Breast epithelium (tissue), 4 donors: ENCODE measurements around the gene SPRY1. TPM values are rescaled to one million over a fixed set of nuclear protein-coding genes. Genes with fewer than 3 reads are reported as not detected.

Source experiments
- DNase-seq, 2 donors: peaks; one replicate each; pipeline ENCODE4 v3.0.0-alpha.2; 2019; ENCODE audit warnings: low spot score in 2 of 2
- H3K27ac ChIP-seq, 2 donors: fragments of 200-600 bp; sonication (generic) in 1 of 2; one replicate each; pipeline ENCODE4 v1.5.1; 2016 to 2019; ENCODE audit warnings: mild to moderate bottlenecking in 1 of 2
- H3K27me3 ChIP-seq, 2 donors: fragments of 200-600 bp; sonication (generic) in 1 of 2; one replicate each; pipeline versions ENCODE4 v1.5.1 to v1.6.0; 2017 to 2019; ENCODE audit warnings: control low read depth in 1 of 2, mild to moderate bottlenecking in 1 of 2
- H3K36me3 ChIP-seq: fragments of 200-600 bp; one replicate; pipeline ENCODE4 v1.5.1; 2019
- H3K4me1 ChIP-seq, 2 donors: fragments of 200-600 bp; sonication (generic); one replicate each; pipeline ENCODE4 v1.5.1; 2016 to 2019; ENCODE audit warnings: control low read depth in 1 of 2
- H3K4me3 ChIP-seq, 3 donors: fragments of 200-600 bp; sonication (generic); 1 replicate in 2 of 3; 2 replicates in 1 of 3; pipeline ENCODE4 v1.5.1; 2016 to 2019; ENCODE audit warnings: mild to moderate bottlenecking in 3 of 3, moderate library complexity in 2 of 3
- H3K9me3 ChIP-seq, 2 donors: fragments of 200-600 bp; sonication (generic) in 1 of 2; one replicate each; pipeline ENCODE4 v1.5.1; 2016 to 2019; ENCODE audit warnings: control low read depth in 1 of 2
- CTCF ChIP-seq, 3 donors: fragments of 450-650 bp; IDR thresholded peaks; one replicate each; pipeline ENCODE4 v1.5.1; 2016 to 2017; ENCODE audit warnings: antibody characterized with exemption in 3 of 3, mild to moderate bottlenecking in 3 of 3, moderate library complexity in 3 of 3
- POLR2A ChIP-seq: fragments of 450-650 bp; IDR thresholded peaks from one replicate; pipeline ENCODE4 v1.6.1; 2016; ENCODE audit warnings: antibody characterized with exemption, mild to moderate bottlenecking, moderate library complexity
- POLR2AphosphoS5 ChIP-seq, 3 donors: sonication (generic); formaldehyde crosslinking; IDR thresholded peaks; one replicate each; pipeline ENCODE4 v1.6.1; 2017; ENCODE audit warnings: antibody characterized with exemption in 3 of 3
- intact Hi-C: fragments of 100-400 bp; cut with DNase I; formaldehyde crosslinking; loops from one replicate; pipeline ENCODE4 v1.15.1; 2023; ENCODE audit warnings: low total_unique reads
- total RNA-seq, 3 donors: library from RNA; depleted of rRNA; stranded (reverse); fragments of >200 nt; gene quantifications; one replicate each; pipeline ENCODE4 v1.1.0, GENCODE V29; 2016

The SPRY1 gene
- total RNA-seq, 3 donors from 2014 or later: 82.1 to 233 (median 103) TPM

- Histone ChIP-seq H3K36me3 (no peaks in the 10 kb centered on the region), H3K27me3 (no peaks in the 10 kb centered on the region), H3K27ac (peak overlapping the region in 1 of 2 donors; percentile 77), H3K9me3 (no peaks in the 10 kb centered on the region), H3K4me3 (no peak overlapping the region), H3K4me1 (peaks cover 0 to 4% of the 10 kb centered on the region in 2 donors)
- no peak for DNase-seq
- TF ChIP-seq POLR2AphosphoS5 (IDR thresholded peaks at IDR 0.05): no peak
- no peak for TF ChIP-seq CTCF (IDR thresholded peaks at IDR 0.05)
- TF ChIP-seq POLR2A: no peak
- intact Hi-C loops: no loop called here
These were observed 19.0 kb downstream of the SPRY1 start for GRCh38 chr4:123415576-123415975.

GRCh38 chr4:123415977-123416376 is 19.4 kb downstream of the SPRY1 start:
- Histone ChIP-seq H3K27me3 (no peaks in the 10 kb centered on the region), H3K36me3 (no peaks in the 10 kb centered on the region), H3K4me3 (no peak overlapping the region), H3K27ac (peak overlapping the region; percentile 33 to 77), H3K9me3 (no peaks in the 10 kb centered on the region), H3K4me1 (peaks cover 0 to 4% of the 10 kb centered on the region in 2 donors)
- intact Hi-C loops: no loop called here
- TF ChIP-seq POLR2AphosphoS5 (IDR thresholded peaks at IDR 0.05): no peak
- TF ChIP-seq CTCF (IDR thresholded peaks at IDR 0.05): no peak
- no peak for TF ChIP-seq POLR2A
- no peak for DNase-seq

- Histone ChIP-seq H3K4me3 (no peak overlapping the region), H3K36me3 (no peaks in the 10 kb centered on the region), H3K27ac (peak overlapping the region; percentile 77 to 84), H3K4me1 (peaks cover 0 to 4% of the 10 kb centered on the region in 2 donors), H3K9me3 (no peaks in the 10 kb centered on the region), H3K27me3 (no peaks in the 10 kb centered on the region)
- no peak for TF ChIP-seq CTCF (IDR thresholded peaks at IDR 0.05)
- no peak for TF ChIP-seq POLR2AphosphoS5 (IDR thresholded peaks at IDR 0.05)
- no peak for TF ChIP-seq POLR2A
- intact Hi-C loops: no loop called here
- no peak for DNase-seq
These were observed 21.2 kb downstream of the SPRY1 start for GRCh38 chr4:123417813-123418212.

GRCh38 chr4:123418351-123418931 is 21.8 kb downstream of the SPRY1 start:
- Histone ChIP-seq H3K27me3 (no peaks in the 10 kb centered on the region), H3K27ac (peak overlapping the region; percentile 77 to 84), H3K4me3 (peak overlapping the region in 1 of 3 donors; percentile 29), H3K36me3 (no peaks in the 10 kb centered on the region), H3K9me3 (no peaks in the 10 kb centered on the region), H3K4me1 (peaks cover 0 to 4% of the 10 kb centered on the region in 2 donors)
- TF ChIP-seq POLR2AphosphoS5 (IDR thresholded peaks at IDR 0.05) (peak in 1 of 3 donors; percentile 30), POLR2A (no peak)
- DNase-seq: peak in 1 of 2 donors; percentile 68
- intact Hi-C loops: no loop called here

- Histone ChIP-seq H3K4me1 (peaks cover 0 to 4% of the 10 kb centered on the region in 2 donors), H3K36me3 (no peaks in the 10 kb centered on the region), H3K27me3 (no peaks in the 10 kb centered on the region), H3K4me3 (no peak overlapping the region), H3K9me3 (no peaks in the 10 kb centered on the region), H3K27ac (peak overlapping the region; percentile 77 to 84)
- TF ChIP-seq CTCF (IDR thresholded peaks at IDR 0.05) (no peak), POLR2A (no peak), POLR2AphosphoS5 (IDR thresholded peaks at IDR 0.05) (no peak)
- no peak for DNase-seq
- intact Hi-C loops: no loop called here
These were observed 23.5 kb downstream of the SPRY1 start for GRCh38 chr4:123419885-123420755.
